GM18951 (cell line): ENCODE measurements around the gene C10orf71.

ENCODE experiments used
- POLR2A ChIP-seq: IDR thresholded peaks from 4 replicates; pipeline ENCODE4 v1.6.1; 2011; ENCODE audit warnings: mild to moderate bottlenecking; ENCODE audit not compliant: insufficient read length, insufficient read depth; ENCODE audit errors: extremely low read depth
- in situ Hi-C: fragments of 300-500 bp; cut with MboI; formaldehyde crosslinking; loops from one replicate; pipeline ENCODE4 v1.12.0; 2022; ENCODE audit warnings: low sequenced_read_pairs, mixed read lengths, inconsistent platforms; ENCODE audit not compliant: unreplicated experiment

The C10orf71 gene

DNA sequence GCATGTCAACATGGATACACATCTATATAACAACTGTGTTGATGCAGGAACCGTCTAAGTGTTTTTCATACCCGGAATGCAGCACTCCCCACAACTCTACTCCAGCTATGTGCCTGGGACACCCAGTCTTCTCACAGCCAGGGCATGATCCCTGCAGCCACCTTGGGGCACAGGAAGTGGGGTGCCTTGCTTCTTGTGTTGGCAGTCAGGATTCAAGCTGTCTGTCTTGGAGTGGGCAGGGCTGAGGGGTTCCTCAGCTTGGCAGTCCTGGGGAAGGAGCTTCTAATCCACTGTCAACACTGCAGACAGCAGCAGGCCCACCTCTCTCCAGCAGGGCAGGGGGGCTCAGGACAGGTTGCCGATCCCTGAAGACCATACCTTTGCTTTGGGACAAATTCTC is 55.6 kb downstream of the C10orf71 start:
- TF ChIP-seq POLR2A: no peak
- in situ Hi-C loops: no loop called here

DNA sequence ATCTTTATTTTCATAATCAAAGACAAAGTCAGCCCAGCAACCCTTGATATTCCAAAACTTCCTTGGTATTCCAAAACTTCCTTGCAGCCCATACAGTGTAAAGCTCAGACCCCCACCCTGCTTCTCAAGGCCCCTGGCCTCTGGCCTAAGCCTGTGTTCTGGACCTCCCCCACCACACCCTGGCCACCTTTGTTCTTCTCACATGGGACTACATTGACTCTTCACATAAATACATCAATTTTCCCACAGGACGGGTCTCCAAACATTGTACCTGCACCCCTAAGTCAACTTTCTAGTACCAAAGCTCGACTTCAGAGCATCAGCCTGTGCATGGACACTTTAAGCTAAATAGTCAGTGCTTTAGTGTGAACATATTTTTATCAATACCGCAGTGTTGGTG is 56.3 kb downstream of the C10orf71 start:
- TF ChIP-seq POLR2A: no peak
- in situ Hi-C loops: no loop called here

DNA sequence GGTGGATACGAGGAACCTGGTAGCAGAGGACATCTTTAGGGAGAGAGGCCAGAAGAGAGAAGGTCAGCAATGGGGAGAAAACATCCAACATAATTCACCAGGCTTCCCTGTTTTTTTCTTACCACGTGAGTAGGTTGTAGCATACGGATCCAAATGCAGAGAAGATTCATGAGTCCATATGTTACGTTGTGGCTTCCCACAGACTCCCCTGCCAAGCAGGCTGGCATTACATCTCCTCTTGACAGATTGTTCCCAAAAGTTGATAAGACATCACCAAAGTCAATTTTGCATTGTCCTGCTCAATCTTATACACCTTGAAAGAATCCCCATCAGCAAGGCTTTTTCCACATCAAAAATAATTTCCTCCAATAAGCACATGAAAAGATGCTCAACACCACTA is 57.2 kb downstream of the C10orf71 start:
- in situ Hi-C loops: no loop called here
- TF ChIP-seq POLR2A: no peak

DNA sequence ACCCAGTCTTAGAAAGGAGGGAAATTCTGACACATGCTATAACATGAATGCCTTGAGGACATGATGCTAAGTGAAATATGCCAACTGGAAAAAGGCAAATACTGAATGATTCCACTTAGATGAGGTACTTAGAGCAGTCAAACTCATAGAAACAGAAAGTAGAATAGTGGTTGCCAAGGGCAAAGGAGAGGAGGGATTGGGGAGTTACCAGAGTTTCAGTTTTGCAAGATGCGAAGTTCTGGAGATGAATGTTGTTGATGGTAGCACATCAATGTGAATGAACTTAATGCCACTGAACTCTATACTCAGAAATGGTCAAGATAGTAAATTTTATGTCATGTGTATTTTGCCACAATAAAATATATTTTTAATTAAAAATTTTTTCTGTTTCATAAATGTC is 58.0 kb downstream of the C10orf71 start:
- in situ Hi-C loops: no loop called here
- no peak for TF ChIP-seq POLR2A

DNA sequence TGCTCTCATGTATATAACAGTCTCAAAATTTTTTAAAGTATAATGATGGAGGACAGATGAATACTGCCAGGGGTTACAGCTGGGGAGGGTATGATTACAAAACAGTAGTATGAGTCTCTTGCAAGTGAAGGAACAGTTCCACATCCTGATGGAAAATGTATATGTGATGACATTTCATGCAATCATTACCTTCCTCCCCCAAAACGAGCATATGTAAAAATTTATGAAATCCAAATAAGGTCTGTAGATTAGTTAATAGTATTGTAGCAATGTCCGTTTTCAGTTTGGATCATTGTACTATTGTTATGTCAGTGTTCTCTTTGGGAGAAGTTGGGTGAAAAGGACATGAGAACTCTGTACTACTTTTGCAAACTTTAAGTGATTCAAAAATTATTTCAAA is 58.9 kb downstream of the C10orf71 start:
- no peak for TF ChIP-seq POLR2A
- in situ Hi-C loops: no loop called here

DNA sequence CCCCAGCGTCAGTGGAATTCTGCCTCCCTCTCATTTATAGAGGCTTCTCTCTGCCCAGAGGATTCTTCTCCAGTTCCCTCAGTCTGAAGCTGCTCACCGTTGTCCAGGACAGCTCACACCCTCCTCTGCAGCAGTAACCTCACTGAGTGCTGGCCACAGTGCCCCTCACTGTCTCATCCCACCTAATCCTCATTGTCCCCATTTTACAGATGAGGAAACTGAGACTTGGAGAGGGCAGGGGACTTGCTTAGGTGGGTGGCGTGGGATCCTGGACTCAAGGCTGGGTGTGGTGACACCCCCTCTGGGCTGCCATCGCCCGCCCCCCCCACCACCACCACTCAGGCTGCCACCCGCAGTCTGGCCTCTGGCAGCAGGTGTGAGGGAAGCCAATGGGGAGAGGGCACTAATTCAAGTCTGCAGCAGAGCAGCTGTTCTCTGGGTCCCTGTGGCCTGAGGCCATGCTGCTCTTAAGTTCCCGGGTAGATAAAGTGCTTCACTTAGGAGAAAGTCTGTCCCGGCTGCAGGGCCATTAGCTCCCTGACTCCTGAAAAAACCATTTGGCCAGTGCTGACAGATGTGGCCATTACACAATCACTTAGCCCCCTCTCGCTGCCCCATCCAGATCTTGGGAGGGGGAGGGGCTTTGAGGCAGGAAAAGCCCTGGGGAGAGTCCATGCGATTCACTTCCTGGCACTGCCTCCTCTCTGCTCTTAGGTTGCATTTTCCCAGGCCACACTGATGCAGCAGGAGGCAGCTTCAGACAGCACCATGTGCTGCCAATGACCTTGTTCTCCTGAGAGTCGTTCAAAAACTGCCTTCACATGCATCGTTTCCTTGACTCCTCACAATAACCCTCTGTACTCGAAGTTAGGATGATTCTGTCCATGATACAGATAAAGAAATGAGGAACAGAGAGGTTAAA is 60.6 kb downstream of the C10orf71 start:
- in situ Hi-C loops: no loop called here
- TF ChIP-seq POLR2A: no peak

DNA sequence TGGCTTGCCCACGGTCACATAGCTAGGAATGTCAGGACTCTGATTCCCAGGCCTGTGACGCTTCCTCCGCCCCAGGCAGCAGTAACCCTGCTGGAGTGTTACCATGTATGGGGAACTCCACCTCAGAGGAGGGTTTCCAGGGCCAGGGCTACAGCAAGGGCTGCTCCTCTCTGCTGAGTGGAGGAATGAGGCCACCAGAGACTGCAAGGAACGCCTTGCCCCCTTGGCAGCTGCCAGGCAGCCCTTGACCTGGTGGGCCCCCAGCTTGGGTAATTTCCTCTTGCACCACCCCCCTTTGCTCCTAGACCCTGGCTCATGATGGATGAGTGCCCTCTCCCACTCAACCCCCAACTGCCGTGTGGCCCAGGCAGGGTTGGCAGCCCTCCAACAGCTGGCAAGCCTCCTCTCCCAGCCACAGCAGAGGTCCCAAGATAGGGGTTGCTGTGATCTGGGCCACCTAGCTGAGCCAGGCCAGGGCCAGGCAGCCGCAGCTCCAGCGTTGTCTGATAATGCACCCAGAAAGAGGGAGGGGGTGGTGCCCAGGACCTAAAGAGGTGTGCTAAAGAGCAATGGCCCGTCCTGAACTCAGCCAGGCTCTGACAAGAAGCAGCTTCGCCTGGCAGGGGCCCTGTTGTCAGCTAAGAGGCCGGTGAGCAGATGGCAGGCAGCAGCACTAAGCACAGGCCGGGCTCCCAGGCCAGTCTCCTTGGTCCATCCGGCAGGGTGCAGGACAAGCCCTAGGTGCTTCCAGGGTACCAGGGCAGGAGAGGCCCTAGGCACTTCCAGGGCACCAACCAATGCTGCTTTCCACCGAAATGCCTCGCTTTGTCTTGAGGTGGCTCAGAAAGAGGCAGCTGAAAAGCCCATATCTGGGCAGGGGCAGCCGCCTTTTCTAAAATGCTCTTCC is 61.6 kb downstream of the C10orf71 start:
- no peak for TF ChIP-seq POLR2A

DNA sequence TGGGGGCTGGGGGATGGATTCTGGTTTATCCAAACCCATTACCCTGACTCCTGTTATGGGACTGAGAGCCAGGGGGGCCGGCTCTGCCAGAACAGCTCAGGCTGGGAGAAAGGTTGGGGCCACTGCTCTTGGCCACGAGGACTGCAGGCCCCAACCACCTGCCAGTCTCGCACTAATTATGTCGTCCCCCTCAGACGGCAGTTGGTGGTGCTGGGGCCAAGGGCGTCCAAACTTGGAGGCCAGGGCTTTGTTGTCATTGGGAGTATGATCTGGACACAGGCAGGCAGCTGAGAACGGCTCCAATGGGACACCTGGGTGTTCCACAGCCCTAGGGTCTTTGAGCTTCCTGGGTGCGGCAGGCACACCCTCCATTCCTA is 62.2 kb downstream of the C10orf71 start:
- in situ Hi-C loops: no loop called here
- no peak for TF ChIP-seq POLR2A

More for the DNA sequence above, 61.6 kb downstream of the C10orf71 start:
- in situ Hi-C loops: no loop called here

DNA sequence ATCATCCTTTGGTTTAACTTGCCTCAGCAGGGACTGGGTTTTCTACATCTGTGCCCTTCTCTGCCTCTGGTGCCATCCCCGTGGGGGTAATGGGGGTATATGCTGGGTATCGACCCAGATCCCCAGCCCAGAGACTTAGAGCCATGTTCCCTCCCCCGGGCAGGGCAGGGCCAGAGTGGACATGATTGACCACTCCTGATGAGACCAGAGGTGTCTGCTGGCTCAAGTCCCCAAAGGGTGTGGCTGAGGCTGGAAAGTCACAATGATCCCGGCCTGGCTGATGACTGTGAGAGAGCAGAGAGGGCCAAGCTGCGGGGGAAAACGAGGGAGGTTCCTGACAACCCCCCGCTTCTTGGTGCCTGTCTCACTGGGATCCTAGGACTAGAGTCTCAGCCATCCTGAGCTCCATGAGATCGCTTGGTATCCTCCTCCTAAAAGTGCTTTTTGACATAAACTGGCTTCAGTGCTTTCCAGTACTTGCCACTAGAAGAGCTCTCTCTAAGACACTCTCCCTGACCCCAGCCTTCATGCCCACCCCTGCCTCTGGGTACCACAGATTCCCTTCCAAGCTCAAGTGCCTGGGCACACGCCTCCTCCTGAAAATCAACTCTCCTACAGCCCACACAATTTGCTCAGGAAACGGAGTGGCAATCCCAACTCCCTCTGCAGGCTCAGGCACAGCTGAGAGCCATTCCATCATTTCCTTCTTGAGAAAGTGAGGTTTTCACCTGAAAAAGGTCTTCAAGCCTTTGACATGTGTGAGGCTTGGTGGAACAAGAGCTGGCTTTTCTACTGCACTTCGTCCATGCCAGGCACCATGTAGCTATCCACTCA is 63.0 kb downstream of the C10orf71 start:
- no peak for TF ChIP-seq POLR2A
- in situ Hi-C loops: no loop called here

DNA sequence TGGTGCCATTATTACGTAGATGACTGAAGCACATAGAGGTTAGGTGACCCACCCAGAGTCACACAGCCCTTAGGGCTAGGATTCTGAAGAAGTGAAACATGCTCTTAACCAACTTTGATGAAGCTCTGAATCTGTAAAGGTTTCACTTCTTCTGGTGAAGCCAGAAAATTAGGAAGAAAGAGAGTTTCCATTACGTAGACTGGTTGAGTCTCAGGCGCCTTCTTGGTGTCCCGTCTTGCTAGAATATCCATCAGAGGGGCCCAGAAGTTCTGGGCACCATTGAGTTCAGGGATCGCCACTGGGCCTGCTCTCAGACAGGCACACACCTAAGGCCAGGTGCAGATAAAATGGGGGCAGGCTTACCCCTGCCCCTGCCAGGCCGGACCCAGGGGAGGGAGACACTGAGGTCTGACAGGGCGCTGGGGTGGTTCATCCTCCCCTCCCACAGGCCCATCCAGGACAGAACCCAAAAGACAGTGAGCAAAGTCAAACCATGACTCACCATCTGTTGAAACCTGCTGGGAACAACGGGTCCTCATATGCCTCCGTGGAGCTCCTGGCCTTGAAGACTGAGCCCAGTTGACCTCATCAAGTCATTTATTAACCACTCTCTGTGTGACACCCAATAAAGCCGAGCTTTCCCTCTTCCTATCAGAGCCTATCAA is 63.8 kb downstream of the C10orf71 start:
- in situ Hi-C loops: no loop called here
- TF ChIP-seq POLR2A: no peak

DNA sequence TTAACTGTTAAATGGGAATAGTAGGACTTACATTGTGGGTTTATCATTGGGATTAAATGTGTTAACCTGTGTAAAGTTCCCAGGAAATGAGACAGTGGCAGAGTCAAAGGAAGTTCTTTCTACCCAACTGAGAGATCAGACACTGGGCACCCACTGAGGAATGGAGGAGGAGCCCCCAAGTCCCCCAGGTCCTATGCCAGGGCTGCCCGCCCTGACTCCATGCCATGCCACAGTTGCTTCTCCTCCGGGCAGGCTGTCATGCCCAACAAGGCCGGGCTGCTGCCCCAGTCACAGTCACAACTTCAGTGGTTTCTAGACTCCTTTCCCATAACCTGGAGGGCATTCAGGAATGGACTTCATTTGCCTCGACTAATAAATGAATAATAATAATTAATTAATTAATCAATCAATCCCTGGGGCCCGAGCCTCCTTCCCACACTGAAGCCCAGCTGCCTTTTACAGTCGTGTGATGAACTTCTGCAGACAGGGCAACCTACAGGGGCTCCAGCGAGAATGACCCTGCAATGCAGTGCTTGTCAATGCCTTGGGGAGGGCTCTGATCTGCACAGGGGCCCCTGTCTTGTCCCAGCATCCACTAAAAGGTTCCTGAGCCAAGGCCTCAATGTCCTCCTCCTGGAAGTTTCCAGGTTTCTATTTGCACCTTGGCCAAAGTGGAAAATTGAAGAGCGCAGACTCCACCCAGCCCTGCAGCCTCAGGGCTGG is 64.5 kb downstream of the C10orf71 start:
- in situ Hi-C loops: no loop called here
- TF ChIP-seq POLR2A: no peak

DNA sequence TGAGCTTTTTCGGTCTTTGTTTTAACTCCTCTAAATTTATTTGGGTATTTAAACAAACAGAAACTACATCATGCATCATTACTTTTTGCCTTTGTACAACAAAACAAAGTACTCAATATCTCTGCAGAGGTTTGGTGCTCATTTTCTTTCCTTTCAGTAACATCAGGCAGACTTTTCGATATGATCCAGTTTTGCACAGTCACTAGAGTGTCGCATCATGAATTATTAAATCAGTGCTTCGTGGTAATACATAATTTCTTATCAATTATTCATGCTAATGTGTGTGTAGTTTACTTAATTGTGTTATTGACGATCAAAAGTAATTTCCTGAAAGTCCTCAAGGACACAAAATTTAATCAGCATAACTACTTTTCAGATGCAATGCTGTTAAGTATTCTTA is 65.1 kb downstream of the C10orf71 start:
- no peak for TF ChIP-seq POLR2A
- in situ Hi-C loops: no loop called here
